OCI-LY3 (cell line): ENCODE data around the gene BRD2.

Source experiments
- H2AFZ ChIP-seq: fragments of 200-600, 300-600 bp; shearing (Covaris generic); 2 replicates; pipeline ENCODE4 v1.6.0; 2014; ENCODE audit warnings: antibody characterized with exemption, low read depth, low read length
- H3K27ac ChIP-seq: fragments of 200-600, 300-600 bp; sonication (generic); 2 replicates; pipeline ENCODE4 v1.5.1; 2014; ENCODE audit warnings: mild to moderate bottlenecking, low read length, moderate library complexity, mixed read lengths
- H3K27me3 ChIP-seq: fragments of 200-600, 300-600 bp; sonication (generic); 2 replicates; pipeline ENCODE4 v1.6.1; 2014; ENCODE audit warnings: low read depth, low read length, mixed read lengths
- H3K36me3 ChIP-seq: fragments of 200-600, 300-600 bp; sonication (generic); replicated peaks from 2 replicates; pipeline ENCODE3; 2014; ENCODE audit warnings: low read depth, low read length, mixed read lengths
- H3K4me1 ChIP-seq: fragments of 300-600, 200-600 bp; sonication (generic); 2 replicates; pipeline ENCODE4 v1.6.1; 2014; ENCODE audit warnings: low read length, mixed read lengths
- H3K4me2 ChIP-seq: fragments of 200-600, 300-600 bp; sonication (generic); 2 replicates; pipeline ENCODE4 v1.6.1; 2014; ENCODE audit warnings: low read length, mixed read lengths
- H3K4me3 ChIP-seq: fragments of 300-600, 200-600 bp; sonication (generic); 2 replicates; pipeline ENCODE4 v1.5.1; 2014; ENCODE audit warnings: antibody characterized with exemption, mild to moderate bottlenecking, low read length, moderate library complexity
- H3K79me2 ChIP-seq: fragments of 300-600, 200-600 bp; shearing (Covaris generic); 2 replicates; pipeline ENCODE4 v1.6.1; 2014; ENCODE audit warnings: mild to moderate bottlenecking, low read length, mixed read lengths
- H3K9ac ChIP-seq: fragments of 300-600, 200-600 bp; shearing (Covaris generic); 2 replicates; pipeline ENCODE4 v1.6.0; 2014; ENCODE audit warnings: mild to moderate bottlenecking, low read length, moderate library complexity
- H3K9me3 ChIP-seq: fragments of 200-600, 300-600 bp; shearing (Covaris generic); 2 replicates; pipeline ENCODE4 v1.6.1; 2014; ENCODE audit warnings: low read length, mixed read lengths; ENCODE audit not compliant: insufficient read depth
- H4K20me1 ChIP-seq: fragments of 200-600, 300-600 bp; sonication (generic); 2 replicates; pipeline ENCODE4 v1.6.1; 2016; ENCODE audit warnings: low read length, mixed read lengths; ENCODE audit not compliant: insufficient read depth
- CTCF ChIP-seq: fragments of 200-600, 300-600 bp; sonication (generic); IDR thresholded peaks from 2 replicates; pipeline ENCODE4 v1.5.1; 2014; ENCODE audit warnings: antibody characterized with exemption, low read length, low read depth
- EZH2phosphoT487 ChIP-seq: fragments of 200-600 bp; shearing (Covaris generic); IDR thresholded peaks from 2 replicates; pipeline ENCODE4 v1.6.1; 2018; ENCODE audit warnings: antibody characterized with exemption, mixed run types, low read depth

Gene BRD2

GRCh38 chr6:32932132-32932868, 36.1 kb upstream of the BRD2 start:
- Histone ChIP-seq H3K4me2 (no peak overlapping the region), H3K4me1 (peaks cover 6% of the 10 kb centered on the region; the same call in 1 of the 2 replicates), H3K27me3 (no peaks in the 10 kb centered on the region), H3K79me2 (no peaks in the 10 kb centered on the region), H3K36me3 (peaks cover 29% of the 10 kb centered on the region), H3K9ac (no peak overlapping the region), H4K20me1 (no peaks in the 10 kb centered on the region), H3K27ac (no peak overlapping the region), H3K4me3 (no peak overlapping the region), H3K9me3 (no peaks in the 10 kb centered on the region), H2AFZ (no peak overlapping the region)
- TF ChIP-seq CTCF (no peak), EZH2phosphoT487 (no peak)

- Histone ChIP-seq H3K4me1 (peaks cover 6% of the 10 kb centered on the region; the same call in 1 of the 2 replicates), H3K9me3 (no peaks in the 10 kb centered on the region), H3K27me3 (no peaks in the 10 kb centered on the region), H3K4me3 (no peak overlapping the region), H4K20me1 (no peaks in the 10 kb centered on the region), H3K27ac (no peak overlapping the region), H3K9ac (no peak overlapping the region), H2AFZ (no peak overlapping the region), H3K36me3 (peaks cover 42% of the 10 kb centered on the region), H3K79me2 (no peaks in the 10 kb centered on the region), H3K4me2 (no peak overlapping the region)
- TF ChIP-seq CTCF (peak; percentile 78), EZH2phosphoT487 (no peak)
These were observed 34.7 kb upstream of the BRD2 start for GRCh38 chr6:32933661-32934085.

GRCh38 chr6:32935551-32936238, 32.7 kb upstream of the BRD2 start:
- H3K27me3 ChIP-seq, result no peaks in the 10 kb centered on the region
- no peak for TF ChIP-seq EZH2phosphoT487
- no peak for TF ChIP-seq CTCF
- peaks cover 17% of the 10 kb centered on the region for H3K79me2 ChIP-seq
- no peaks in the 10 kb centered on the region for H4K20me1 ChIP-seq
- peaks cover 43% of the 10 kb centered on the region for H3K36me3 ChIP-seq
- H3K4me2 ChIP-seq, result no peak overlapping the region
- no peak overlapping the region for H3K9ac ChIP-seq
- H3K4me1 ChIP-seq, result peaks cover 13% of the 10 kb centered on the region; the same call in 1 of the 2 replicates
- no peaks in the 10 kb centered on the region for H3K9me3 ChIP-seq
- no peak overlapping the region for H2AFZ ChIP-seq
- H3K27ac ChIP-seq, result no peak overlapping the region
- no peak overlapping the region for H3K4me3 ChIP-seq

GRCh38 chr6:32936239-32937152, 31.9 kb upstream of the BRD2 start:
- no peak overlapping the region for H2AFZ ChIP-seq
- peaks cover 43% of the 10 kb centered on the region for H3K36me3 ChIP-seq
- H4K20me1 ChIP-seq, result no peaks in the 10 kb centered on the region
- no peaks in the 10 kb centered on the region for H3K27me3 ChIP-seq
- no peak overlapping the region for H3K27ac ChIP-seq
- no peak overlapping the region for H3K9ac ChIP-seq
- H3K4me2 ChIP-seq, result no peak overlapping the region
- peaks cover 18% of the 10 kb centered on the region for H3K4me1 ChIP-seq
- peaks cover 19% of the 10 kb centered on the region for H3K79me2 ChIP-seq
- TF ChIP-seq EZH2phosphoT487, result no peak
- TF ChIP-seq CTCF, result no peak
- no peak overlapping the region for H3K4me3 ChIP-seq
- no peaks in the 10 kb centered on the region for H3K9me3 ChIP-seq
